Epidermal melanocyte (primary cell): ENCODE data around the gene PHLDB1.
"Not testable (repeated sequence)": the region's sequence is repeated elsewhere in the genome, so short reads cannot be mapped to it uniquely, and the experiment has no call there.

Experiments used
- DNase-seq: peaks from one replicate; pipeline ENCODE4 v3.0.0; 2011; ENCODE audit warnings: low spot score; ENCODE audit not compliant: insufficient read length

Gene PHLDB1

DNA sequence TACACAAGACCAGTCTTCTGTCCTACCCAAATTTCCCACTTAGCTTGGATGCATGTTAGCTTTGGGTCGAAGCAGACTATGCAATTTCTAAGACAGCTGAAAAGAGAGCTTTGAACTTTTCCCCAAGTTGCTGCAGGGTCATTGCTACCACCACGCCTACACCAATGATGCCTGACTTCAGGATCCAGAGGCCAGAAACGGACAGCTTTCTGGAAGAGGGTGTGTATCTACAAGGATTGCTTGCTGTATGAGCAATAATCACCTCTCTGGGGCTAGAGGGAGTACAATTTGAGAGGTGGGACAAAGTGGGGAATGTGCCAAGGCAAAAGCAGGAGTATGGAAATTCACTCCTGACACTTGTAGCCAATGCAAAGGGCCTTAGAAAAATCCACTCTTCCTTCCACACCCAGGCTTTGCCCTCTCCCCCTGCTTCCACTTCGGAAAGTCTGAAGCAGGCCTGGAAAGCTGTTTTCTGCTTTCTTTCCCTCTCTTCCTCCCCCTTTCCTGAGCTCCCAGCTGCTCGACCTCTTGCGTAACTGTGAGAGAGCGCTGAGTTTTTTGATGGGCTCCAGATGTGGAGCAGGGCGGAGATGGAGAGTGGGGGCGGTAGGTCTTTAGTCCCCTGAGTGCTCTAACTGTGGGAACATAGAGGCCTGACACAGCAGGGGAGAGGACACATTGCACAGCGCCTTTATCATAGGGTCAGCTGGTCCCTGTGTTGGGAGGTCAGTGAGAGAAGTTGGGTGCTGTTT lies 2.1 kb upstream of the PHLDB1 start:
- DNase-seq = no peak

DNA sequence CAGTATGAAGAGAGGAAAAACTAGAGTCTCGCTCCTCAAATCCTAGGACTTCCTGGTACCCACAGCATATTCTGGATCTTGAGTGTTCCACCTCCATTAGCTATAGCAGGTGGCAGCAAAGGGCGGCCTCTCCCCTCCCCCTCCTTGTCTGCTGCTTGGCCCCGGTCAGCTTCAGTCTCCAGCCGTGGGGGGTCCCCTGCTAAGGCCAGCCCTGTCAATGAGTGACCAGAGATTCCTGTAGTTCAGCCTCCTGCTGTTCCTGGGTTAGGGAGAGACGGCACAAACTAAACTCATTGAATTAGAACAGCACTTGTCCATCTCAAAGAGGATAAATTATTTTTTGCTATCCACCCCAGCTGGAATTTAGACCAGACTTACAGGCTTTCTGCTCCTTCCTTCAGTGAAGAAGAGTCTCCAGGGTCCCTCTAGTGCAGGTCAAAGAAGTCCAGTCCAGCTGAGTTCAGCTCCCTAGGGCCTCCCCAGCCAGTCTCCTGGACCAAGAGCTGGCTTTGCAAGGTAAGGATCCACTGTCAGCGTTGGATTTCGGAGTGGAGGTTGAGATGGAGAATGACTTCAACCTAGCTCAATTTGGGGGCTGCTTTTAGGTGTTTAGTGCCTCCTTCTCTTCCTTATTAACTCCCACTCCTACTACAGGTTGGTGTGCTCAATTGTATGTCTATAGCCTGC lies 1.1 kb upstream of the PHLDB1 start:
- no peak for DNase-seq

DNA sequence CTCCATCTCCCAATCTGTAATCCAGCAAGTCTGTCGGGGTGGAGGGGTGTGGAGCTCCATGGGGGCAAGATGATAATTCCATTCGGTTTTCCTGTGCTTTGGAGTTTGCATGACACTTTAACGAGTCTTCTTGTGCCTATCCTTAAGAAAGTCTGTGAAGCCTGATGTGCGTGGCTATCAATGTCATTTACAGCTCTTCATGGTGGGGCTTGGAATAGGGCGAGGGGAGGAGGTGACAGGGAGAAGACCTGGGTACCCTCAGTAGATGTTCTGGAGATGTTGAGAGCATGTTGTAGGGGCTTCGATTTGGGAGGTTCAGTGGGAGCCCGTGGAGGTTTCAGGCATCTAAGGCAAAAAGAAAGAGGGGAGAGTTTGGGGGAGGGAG lies 579 bp upstream of the PHLDB1 start:
- DNase-seq = no peak

DNA sequence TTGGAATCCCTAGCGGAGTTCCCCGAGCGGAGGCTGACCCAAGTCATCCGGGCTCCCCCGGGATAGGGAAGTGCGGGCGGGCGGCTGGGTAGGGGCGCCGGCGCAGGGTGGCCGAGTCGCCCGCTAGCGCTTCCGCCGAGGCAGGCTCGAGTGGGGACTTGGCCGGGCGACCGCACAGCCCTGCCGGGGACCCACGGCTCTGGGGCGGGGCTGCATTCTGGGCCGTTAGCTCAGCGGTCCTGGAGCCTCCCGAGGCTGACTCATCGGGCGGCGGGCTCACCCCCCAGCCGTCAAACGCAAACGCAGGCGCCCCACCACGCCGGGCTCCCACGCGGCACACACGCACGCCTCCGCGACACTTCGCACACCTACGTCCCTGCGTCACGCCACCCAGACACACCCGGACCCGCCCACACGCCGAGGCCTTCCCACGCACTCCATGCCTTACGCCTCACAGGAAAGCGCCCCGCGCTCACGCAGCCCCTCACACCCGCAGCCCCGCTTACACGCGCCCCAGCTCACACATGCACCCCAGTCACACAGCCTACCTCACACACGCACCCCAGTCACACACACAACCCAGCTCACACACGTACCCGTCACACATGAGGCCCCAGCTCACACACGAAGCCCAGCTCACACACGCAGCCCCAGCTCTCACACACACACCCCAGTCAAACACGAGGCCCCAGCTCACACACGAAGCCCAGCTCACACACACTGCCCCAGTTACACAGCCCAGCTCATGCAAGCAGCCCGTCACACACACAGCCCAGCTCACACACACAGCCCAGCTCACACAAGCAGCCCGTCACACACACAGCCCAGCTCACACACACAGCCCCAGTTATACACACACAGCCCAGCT lies 1.2 kb downstream of the PHLDB1 start:
- DNase-seq = no peak

DNA sequence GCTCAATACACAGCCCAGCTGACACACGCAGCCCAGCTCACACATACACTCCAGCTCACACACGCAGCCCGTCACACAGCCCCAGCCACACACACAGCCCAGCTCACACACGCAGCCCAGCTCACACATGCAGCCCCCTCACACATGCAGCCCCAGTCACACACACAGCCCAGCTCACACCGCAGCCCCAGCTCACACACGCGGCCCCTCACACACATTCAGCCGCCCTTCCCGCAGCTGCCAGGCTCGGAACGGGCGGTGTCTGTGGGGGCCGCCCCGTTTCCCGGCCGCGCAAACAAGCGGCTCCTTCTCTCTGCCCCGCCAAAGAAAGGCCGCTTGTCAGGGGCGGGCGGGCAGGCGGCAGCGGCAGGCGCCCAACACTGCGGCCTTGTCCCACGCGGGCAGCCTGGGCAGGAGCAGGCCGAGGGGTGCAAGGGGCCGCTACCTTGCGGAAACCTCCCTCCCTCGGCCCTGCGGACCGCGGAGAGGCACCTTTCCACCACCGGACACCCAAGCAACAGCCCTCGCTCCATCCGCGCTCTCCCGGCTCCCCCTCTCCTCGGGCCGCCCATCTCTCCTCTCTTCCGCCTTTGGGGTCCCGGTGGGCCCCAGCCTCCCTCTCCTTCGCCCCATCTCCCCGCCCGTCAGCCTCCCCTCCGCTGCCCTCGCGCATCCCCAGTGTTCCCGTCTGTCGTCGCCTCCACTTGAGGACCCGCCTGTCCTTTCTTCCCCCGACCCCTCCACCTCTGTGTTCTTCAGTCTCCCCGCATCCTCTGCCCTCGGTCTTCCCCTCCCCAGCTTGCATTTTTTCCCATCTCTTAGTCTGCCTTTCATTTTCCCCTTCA lies 2.2 kb downstream of the PHLDB1 start:
- DNase-seq = no peak

DNA sequence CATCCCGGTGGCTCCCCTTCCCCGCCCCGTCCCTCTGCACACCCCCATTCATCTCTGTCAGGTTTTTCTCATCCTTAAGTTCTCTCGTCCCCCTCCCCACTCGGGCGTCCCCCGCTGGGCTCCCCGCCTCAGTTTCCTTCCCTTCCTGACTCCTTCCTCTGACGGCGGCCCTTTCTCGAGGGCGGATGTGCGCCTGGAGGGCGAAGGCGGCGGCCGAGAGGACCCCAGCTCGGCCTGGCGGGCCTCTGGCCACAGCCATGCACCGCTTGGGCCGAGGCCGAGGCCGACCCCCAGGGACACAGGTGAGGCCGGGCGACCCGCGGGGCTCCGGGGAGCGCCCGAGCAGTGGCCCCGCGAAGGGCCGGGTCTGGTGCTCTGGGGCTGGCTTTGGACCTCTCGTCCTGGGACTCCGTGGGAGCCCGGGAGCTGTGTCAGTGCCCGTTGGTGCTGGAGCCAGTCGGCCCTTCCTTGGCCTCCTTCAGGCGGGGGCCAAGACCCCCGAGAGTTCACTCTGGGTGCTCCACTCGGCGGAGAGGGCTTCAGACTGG lies 2.9 kb downstream of the PHLDB1 start:
- DNase-seq = no peak

DNA sequence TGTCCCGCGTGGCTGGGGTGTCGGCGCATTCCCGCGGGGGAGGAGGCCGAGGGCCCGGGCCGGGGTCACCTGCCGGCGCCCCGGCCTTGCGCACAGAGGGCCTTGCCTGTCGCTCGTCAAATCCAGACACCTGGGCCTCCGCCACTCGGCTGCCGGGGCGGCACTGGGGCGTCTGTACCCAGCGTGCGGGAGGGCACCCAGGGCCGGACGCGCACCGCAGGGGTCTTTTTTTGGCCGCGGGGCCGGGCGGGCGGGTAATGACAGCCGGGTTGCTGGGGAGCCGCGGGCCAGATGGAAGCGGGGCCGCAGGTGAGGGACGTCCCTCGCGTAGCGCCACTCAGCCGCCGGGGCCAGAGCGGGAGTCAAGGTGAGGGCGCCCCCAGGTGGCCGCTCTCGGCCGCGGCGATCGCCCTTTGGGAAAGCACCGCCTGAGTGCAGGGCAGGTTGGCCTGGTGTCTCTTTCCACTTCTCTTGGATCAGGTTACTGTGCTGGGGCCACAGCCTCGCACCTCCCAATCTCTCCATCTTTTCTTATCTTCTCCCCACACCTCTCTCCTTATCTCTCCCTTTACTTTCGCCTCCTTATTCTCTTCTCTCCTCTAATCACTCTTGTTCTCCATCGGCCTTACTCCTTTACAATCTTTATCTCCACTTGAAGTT lies 3.5 kb downstream of the PHLDB1 start:
- DNase-seq = no peak

DNA sequence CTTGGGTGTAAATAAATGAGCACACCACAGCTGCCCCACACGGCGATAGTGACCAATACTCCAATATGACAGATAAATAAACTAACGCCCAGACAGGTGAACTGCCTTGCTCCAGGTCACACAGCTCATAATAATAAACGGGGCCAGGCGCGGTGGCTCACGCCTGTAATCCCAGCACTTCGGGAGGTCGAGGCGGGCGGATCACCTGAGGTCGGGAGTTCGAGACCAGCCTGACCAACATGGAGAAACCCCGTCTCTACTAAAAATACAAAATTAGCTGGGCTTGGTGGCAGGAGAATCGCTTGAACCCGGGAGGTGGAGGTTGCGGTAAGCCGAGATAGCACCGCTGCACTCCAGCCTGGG lies 4.0 kb downstream of the PHLDB1 start:
- DNase-seq = not testable (repeated sequence)

DNA sequence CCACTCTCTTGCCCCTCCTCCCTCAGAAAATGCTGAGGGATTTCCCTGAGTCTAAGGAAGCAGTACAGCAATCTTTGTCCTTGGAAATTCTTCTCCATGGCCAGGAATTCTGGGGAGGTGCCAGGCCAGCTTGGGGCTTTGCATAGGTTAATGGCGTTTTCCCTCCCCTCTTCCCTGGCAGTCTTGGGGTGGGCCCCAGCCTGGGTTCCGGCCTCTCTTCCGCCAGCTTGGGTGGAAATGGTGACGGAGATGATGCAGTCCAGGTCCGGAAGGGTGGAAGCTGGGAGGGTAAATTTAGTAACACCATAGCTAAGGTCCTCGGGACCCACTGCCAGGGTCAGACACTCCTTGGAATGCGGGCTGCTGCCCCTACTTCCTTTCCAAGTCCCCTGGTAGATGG lies 5.0 kb downstream of the PHLDB1 start:
- DNase-seq = no peak

DNA sequence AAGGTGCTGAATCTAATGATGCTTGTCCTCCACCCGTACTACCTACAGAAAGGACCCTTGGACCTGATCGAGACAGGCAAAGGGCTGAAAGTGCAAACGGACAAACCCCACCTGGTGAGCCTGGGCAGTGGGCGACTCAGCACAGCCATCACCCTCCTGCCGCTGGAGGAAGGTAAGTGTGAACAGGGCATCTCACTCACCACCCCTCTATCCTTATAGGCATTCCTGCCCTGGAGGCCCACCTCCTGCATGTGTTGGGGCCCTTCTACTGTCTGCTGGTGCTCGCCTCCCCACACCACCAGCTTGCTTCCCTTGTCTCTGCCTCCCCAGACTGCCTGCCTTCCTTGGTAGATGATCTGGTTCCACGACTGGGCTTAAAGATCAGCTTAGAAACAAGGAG lies 7.1 kb downstream of the PHLDB1 start:
- no peak for DNase-seq

DNA sequence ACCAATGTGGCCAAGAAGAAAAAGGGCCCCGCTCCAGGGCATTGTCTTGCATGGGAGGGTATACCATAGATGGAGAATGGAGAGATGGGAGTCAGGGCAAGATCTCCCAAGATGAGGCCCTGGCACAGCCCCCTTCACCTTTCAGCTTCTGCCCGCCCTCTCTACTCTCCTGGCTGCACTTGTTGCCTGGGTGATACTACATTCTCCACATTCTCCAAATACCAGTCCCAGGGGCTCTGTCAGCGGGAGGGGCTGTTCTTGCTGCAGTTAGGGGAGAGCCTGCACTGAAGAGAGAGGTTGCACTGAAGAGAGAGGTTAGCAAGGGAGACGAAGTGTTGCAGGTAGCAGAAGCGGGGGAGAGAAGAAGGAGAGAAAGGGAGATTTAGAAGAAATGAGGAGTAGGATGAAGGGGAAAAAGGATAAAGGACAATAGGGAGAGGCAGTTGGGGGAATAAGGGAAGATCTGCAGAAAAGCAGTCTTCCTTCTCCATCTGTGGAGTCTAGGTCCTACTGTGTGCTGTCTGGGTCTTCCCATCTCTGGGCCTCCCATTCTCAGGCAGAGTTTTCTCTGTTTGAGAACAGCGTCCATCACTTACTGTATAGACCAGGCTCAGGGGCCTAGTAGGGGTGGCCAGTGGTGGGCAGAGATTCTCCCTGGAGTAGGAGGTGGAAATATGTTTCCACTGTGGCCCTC lies 8.0 kb downstream of the PHLDB1 start:
- no peak for DNase-seq

DNA sequence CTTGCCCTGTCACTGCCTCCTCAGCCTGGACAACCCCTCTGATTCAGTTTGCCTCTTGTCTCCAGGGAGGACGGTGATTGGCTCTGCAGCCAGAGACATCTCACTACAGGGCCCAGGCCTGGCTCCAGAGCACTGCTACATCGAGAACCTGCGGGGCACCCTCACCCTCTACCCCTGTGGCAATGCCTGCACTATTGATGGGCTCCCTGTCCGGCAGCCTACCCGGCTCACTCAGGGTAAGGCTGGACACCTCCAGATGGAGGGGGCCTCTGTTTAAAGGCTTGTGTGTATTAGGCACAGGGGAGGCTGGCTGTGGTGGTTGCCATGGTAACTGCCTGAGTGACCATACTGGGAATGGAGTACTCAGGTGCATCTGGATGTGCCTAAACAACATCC lies 8.6 kb downstream of the PHLDB1 start:
- no peak for DNase-seq

DNA sequence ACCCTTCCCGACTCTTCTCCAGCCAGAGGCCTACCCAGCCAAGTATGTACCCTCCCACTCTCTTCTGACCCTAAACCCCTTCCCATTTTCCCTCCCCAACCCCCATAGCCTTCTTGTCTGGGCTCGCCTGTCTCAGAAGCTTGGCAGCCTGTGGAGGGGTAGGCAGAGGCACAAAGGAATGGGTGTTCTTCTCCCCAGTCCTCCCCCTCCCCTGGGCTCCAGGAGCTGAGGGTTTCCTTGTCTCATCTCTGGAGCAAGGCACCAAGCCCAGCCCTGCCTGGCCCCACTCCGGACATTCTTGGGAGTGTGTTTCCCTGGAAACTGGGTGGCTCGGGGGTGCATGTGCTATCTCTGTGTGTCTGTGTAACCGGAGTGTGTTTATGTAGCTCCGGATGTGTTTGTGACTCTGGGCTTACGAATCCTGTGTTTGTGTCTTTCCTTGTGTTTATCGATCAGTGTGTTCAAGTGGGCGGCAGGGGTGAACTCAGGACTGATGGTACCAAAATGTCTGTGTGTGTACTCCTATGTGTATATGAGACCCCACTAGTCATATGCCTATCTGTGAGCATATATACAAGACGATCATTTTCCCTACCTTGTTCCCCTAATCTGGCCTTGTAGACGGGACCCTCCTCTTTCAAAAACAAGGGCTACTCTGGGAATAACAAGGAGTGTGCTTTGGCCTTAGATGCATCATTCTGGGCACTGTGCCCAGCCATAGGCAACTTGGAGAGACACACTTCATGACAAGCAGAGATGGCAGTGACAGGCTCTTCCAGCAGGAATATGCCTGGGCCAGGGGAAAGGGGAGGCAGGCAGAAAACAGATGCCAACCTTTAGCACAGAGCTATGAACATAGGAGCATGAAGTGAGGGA lies 10.9 kb downstream of the PHLDB1 start:
- no peak for DNase-seq

DNA sequence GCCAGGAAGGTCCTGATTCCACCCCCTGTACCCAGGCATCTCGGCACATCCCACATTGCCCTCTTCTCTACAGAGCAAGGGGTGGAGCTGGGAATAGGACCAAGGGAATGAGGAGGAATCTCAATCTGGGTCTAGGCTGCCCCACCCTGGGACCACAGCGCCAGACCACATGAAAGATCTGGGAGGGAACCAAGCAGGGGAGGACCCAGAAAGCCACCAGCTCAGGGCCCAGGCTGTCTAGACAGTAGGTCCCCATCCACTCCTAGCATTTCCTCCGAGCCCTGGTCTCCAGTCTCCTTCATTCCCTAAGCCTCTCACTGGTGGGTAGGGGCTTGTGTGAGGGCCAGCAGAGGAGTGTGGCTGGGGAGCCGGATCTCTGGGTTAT lies 11.6 kb downstream of the PHLDB1 start:
- DNase-seq = no peak

DNA sequence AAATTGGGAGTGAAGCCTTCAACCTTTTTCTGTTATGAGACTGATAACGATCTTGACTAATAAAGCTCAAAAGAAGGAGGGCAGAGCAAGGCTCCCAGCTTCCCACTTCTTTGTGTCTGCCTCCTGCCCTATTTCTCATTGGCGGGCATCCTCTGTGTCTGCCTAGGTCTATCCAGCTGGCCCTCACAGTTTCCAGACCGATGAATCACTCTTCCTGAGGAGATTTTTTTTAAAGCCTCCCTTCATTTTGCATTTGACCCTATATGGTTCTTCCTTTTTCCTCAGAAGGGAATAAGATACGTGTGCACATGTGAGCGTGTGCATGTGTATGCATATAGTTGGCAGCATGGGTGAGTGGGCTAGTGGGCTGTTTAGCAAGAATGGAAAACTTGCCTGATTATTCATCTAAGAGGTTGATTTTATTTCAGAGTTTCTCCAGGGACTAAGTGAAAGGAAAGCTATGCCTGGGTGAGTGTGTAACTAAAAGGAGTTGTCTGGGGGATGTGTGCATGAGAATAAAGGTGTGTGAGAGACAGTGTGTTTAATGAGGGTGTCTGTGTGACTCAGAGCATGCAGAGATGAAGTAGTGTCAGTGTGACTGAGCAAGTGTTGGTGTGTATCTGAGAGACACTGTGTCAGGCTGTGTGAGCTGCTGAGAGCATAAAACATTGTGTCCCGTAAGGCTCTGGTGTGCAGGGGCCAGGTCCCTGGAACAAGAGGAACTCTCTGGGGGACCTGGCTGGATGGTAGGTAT lies 12.2 kb downstream of the PHLDB1 start:
- no peak for DNase-seq

DNA sequence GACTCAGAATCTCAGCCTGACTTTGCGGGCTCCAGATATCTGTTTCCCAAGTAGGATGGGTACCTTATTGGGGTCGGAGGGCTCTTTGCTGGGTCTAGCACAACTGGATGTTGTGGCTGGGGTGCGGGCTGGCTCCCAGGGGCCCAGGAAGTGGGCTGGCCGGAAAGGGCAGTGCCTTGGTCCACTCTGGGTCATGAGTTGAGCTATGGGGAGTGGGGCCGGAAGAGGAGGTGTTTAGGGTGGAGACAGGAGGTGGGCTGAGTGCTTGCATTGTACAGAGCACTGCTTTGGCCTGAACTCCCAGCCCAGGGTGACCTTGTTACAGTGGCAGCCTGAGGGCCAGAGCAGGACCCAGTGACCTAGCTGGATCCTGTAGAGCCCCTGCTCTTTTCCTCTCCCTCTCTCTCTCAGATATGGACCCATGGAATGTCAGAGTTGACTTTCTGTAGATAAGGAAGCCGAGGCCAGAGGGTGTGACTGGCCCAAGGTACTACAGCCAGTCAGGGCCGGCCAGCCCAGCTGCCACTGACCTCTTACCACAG lies 13.2 kb downstream of the PHLDB1 start:
- DNase-seq = no peak

DNA sequence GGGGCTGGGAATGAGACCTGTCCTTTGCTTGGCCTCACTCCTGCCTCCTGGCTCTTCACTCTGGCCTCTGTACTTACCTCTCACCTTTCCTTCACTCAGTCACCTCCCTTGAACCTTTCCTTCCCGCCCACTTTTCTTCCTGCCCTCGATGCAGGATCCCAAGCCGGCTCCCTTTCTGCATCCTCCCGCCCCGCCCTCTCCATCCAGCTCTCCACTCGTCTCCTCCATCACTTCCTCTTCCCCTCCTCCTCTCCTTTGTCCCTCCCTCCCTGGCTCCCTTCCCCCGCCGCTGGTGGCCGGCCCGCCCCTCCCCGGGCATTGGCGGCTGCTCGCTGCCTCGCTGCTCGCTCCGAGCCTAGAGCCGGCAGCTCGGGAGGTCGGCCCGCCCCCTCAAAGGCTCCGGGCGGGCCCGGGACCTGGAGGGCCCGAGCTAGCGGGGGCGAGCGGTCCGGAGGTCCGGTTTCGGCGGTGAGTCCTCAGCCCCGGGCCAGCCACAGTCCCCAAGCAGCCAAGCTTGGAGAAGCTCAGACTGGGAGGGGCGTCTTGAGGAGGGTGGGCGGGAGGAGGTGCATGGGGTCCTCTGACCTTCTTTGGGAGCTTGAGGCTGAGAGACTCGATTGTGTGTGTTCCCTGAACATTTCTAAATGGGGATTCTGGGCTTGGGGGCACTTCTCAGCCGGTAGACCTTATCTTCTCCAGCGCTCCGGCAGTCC lies 13.8 kb downstream of the PHLDB1 start:
- no peak for DNase-seq
